GM19468 (cell line): Measurements from ENCODE around the gene VEZT.

Source experiments
- ATAC-seq: cut with Tn5 transposase; IDR thresholded peaks from one replicate; pipeline ENCODE4 v1.9.1; 2021; ENCODE audit warnings: mild to moderate bottlenecking, moderate library complexity, moderate number of reproducible peaks; ENCODE audit not compliant: unreplicated experiment; ENCODE audit errors: extremely low read depth

The VEZT gene

GRCh38 chr12:95248095-95248494, 30.5 kb downstream of the VEZT start:
- no peak for ATAC-seq

- ATAC-seq, result no peak
These were observed 31.2 kb downstream of the VEZT start for GRCh38 chr12:95248604-95249360.

GRCh38 chr12:95253386-95253785, 35.8 kb downstream of the VEZT start:
- no peak for ATAC-seq

DNA sequence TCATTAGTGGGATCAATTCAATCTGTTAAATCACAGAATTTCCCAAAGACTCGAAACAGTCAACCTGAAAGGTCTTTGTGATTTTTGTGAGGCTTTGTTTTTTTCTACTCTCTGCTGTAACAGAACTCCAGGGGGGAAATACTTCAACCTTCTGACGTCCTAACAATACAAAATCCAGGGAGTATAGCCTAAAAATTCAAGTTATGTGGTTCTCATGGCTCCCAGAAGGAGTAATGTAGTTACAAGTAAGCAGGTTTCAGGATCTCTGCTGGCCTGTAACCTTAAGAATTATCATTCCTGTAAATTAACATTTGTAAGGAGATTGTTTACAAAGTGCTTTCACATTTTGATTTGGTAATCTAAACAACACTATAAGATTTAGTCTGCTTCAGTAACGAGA, 39.9 kb downstream of the VEZT start:
- ATAC-seq, result no peak

- no peak for ATAC-seq
These were observed 40.5 kb downstream of the VEZT start for GRCh38 chr12:95258151-95258550.

DNA sequence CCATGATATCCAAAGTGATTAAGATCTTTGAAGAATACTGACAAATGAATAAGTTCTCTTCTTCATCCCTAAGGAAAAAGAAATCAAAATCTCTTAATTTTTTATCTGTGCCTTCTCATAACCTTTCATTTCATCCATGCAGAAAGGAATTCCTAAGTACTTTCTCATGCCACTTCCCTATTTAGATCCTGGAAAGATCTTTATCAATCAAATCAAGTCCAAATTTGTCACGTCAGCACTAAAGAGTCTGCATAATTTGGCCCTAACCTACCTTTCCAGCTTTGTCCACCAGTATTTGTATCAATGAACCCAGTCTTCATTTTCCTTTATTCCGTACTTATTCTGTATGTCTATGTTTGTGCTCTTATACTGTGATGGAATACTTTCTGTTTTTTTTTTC, 41.2 kb downstream of the VEZT start:
- ATAC-seq, result no peak

GRCh38 chr12:95259368-95259767, 41.8 kb downstream of the VEZT start:
- ATAC-seq, result no peak

- ATAC-seq, result no peak
These were observed 43.5 kb downstream of the VEZT start for GRCh38 chr12:95261109-95261508.

DNA sequence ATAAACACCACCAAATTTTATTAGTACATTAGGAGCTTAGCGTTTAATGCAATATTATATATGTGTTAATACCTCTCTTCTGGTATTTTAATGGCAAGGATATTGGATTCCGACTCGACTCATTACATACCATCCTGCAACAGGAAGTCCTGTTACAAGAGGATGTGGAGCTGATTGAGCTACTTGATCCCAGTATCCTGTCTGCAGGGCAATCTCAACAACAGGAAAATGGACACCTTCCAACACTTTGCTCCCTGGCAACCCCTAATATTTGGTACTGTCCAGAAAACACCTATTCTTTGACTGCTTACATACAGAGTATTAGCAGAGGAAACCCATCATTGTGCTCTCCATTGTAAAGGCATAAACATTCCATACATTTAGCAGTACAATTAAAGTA, 45.2 kb downstream of the VEZT start:
- ATAC-seq, result no peak

- ATAC-seq, result no peak
These were observed 48.2 kb downstream of the VEZT start for GRCh38 chr12:95265765-95266164.

DNA sequence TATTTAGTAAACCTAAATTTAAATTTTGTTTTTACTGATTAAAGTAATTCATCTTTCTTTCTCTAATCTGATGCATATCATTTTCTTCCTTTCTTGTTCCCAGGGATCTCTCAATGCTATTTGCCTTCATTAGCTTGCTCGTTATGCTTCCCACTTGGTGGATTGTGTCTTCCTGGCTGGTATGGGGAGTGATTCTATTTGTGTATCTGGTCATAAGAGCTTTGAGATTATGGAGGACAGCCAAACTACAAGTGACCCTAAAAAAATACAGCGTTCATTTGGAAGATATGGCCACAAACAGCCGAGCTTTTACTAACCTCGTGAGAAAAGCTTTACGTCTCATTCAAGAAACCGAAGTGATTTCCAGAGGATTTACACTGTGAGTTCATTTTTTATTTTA, 48.6 kb downstream of the VEZT start:
- ATAC-seq, result no peak

- no peak for ATAC-seq
These were observed 52.3 kb downstream of the VEZT start for GRCh38 chr12:95269892-95270291.

DNA sequence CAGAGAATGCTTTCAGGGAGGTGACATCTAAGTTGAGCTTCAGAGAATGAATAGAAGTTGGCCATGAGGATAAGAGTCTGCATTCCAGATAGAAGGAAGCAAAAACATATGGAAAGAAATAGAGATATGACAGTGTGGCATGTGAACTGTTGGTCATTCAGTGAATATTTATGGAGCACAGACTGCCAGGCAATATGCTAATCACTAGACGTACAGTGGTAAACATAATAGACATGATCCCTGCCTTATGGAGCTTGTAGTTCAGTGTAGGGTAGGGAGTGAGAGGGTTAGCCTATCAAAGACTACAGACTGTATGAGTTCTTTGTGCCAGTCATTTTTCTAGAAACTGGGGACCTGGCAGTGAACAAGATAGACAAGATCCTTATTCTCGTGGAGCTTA, 53.9 kb downstream of the VEZT start:
- ATAC-seq, result no peak

- no peak for ATAC-seq
These were observed 59.5 kb downstream of the VEZT start for GRCh38 chr12:95277139-95277538.

DNA sequence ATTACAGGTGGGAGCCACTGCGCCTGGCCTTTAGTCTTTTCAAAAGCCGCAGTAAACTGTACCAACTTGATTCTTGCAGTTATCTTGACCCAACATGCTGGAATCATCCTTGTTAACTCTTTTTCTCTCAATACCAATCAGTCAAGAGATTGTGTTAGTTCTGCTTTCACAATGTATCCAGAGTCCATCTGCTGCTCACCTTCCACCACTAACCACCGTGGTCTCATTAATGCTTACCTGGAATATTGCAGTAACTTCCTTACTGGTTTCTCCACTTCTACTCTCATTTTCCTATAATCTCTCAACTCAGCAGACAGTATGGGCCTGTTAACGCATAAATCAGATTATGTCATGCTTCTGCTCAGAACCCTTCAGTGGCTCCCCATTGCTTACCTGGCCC, 62.2 kb downstream of the VEZT start:
- no peak for ATAC-seq

GRCh38 chr12:95282266-95282665, 64.7 kb downstream of the VEZT start:
- ATAC-seq, result no peak

GRCh38 chr12:95283371-95283770, 65.8 kb downstream of the VEZT start:
- ATAC-seq, result no peak

DNA sequence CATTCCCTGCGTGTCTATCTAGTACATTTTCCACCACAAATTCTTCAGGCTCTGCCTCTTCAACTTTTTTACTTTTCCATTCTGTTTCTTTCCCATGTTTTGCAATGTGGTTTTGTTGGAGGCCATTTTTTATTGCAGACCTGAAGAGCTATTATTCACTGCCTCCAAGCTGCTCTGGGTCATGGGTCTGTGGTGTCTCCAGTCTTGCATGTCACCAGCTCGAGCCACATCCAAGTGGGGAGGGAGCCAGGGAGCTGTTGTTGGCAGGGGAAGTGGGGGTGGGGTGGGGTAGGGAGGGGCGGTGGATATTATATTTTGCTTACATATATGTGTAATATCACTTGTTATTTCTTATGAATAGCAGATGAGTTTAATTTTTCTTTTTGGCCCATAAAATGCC, 69.1 kb downstream of the VEZT start:
- ATAC-seq, result no peak

GRCh38 chr12:95291501-95291900, 73.9 kb downstream of the VEZT start:
- ATAC-seq, result no peak

DNA sequence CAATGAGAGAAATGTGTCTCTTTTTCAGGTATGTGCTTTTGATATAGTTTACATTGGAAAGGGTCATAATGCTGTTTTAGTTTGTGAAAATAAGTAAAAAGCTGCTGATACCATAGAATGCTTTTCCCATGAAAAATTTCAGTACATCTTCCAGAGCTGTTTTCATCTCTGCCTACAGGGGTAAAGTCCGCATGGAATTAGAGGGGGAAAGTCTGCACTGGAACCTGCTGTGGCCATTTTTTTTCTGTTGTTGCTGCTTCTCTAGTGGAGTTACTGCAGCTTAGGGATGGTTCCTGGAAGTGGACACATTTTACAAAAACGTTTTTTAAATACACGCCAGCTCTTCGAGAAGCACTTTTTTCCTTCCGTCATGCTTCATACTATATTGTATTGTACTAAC, 81.3 kb downstream of the VEZT start:
- no peak for ATAC-seq

- ATAC-seq, result no peak
These were observed 82.7 kb downstream of the VEZT start for GRCh38 chr12:95300286-95300685.

DNA sequence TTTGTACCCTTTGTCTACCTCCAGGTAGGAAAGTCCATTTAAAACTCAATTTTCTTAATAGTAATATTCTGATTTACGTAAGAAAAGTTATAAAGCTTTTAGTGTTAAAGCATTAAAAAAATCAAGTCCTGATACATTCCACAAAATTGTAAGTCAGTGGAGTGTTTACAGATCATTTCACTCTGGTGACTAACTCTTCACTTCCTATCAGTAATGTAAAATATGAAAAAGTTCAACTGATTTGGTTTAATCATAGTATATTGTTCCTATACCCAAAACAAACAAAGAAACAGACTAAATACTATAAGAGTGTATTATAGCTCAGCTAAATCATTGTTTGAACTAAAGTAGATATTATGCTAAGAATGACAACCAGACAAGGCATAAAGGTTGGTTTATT, 85.9 kb downstream of the VEZT start:
- ATAC-seq, result no peak
